Lower leg skin (tissue), 4 donors: ENCODE data around the gene DUOX1. TPM values are rescaled to one million over a fixed set of nuclear protein-coding genes. Genes with fewer than 3 reads are reported as not detected.

Source experiments
- DNase-seq, 2 donors: peaks; one replicate each; pipeline ENCODE4 v3.0.0-alpha.2; 2019; ENCODE audit warnings: low spot score in 2 of 2
- H3K4me3 ChIP-seq: fragments of 200-600 bp; sonication (generic); 2 replicates; pipeline ENCODE4 v1.5.1; 2017; ENCODE audit warnings: mild to moderate bottlenecking, low read depth; ENCODE audit not compliant: poor library complexity, severe bottlenecking
- POLR2A ChIP-seq, 2 donors: fragments of 450-650 bp; IDR thresholded peaks; one replicate each; pipeline ENCODE4 v1.6.1; 2016 to 2017; ENCODE audit warnings: antibody characterized with exemption in 2 of 2, mild to moderate bottlenecking in 1 of 2, moderate library complexity in 1 of 2
- WGBS, 2 donors: methylation state at CpG; one replicate each; pipeline ENCODE4 v1.1.5; 2018; 5-methylcytosine and 5-hydroxymethylcytosine counted together
- intact Hi-C: fragments of 100-400 bp; cut with DNase I; formaldehyde crosslinking; loops from one replicate; pipeline ENCODE4 v1.15.0; 2023; ENCODE audit warnings: low total_unique reads
- total RNA-seq, 4 donors: library from RNA; depleted of rRNA; stranded (reverse); fragments of >200 nt; gene quantifications; one replicate each; pipeline ENCODE4 v1.1.0, GENCODE V29; 2016
- TF ChIP-seq, protein P1 (sequence below), 3 donors: fragments of 450-650 bp; IDR thresholded peaks; one replicate each; pipeline ENCODE4 v1.5.1; 2016; ENCODE audit warnings: antibody characterized with exemption in 3 of 3, mild to moderate bottlenecking in 3 of 3, moderate library complexity in 2 of 3

Gene DUOX1
- total RNA-seq, 4 donors from 2014 or later, result 90.1 to 162 (median 114) TPM

DNA sequence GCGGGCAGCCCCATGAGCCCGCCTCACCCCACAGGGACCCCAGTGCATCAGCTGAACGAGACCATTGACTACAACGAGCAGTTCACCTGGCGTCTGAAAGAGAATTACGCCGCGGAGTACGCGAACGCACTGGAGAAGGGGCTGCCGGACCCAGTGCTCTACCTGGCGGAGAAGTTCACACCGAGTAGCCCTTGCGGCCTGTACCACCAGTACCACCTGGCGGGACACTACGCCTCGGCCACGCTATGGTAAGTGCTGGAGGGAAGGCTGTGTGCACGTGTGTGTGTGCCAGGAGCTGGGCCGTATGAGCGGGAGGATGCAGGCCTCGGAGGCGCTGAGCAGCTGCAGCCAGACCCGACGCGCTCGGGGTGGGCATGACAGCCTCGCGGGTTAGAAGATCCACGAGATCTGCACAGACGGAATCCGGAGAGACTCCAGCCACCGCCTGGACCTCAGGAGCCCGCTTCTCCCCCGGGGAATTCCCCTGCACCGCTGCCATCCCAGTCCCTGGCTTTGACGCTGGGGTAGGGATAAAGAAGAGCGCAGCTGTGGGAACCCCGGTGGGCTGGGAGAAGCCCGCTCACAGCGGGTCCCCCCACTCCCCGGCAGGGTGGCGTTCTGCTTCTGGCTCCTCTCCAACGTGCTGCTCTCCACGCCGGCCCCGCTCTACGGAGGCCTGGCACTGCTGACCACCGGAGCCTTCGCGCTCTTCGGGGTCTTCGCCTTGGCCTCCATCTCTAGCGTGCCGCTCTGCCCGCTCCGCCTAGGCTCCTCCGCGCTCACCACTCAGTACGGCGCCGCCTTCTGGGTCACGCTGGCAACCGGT, 13.1 kb upstream of the DUOX1 start:
- intact Hi-C loops, result no loop called here
- no peak for TF ChIP-seq POLR2A (IDR thresholded peaks at IDR 0.05)
- TF ChIP-seq, protein P1, sequence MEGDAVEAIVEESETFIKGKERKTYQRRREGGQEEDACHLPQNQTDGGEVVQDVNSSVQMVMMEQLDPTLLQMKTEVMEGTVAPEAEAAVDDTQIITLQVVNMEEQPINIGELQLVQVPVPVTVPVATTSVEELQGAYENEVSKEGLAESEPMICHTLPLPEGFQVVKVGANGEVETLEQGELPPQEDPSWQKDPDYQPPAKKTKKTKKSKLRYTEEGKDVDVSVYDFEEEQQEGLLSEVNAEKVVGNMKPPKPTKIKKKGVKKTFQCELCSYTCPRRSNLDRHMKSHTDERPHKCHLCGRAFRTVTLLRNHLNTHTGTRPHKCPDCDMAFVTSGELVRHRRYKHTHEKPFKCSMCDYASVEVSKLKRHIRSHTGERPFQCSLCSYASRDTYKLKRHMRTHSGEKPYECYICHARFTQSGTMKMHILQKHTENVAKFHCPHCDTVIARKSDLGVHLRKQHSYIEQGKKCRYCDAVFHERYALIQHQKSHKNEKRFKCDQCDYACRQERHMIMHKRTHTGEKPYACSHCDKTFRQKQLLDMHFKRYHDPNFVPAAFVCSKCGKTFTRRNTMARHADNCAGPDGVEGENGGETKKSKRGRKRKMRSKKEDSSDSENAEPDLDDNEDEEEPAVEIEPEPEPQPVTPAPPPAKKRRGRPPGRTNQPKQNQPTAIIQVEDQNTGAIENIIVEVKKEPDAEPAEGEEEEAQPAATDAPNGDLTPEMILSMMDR (IDR thresholded peaks at IDR 0.05), result no peak
- no peak for DNase-seq
- 4 to 8% methylated on average over 28 to 47 of the region's 65 CpGs for WGBS, 2 donors
- no peak overlapping the region for H3K4me3 ChIP-seq

DNA sequence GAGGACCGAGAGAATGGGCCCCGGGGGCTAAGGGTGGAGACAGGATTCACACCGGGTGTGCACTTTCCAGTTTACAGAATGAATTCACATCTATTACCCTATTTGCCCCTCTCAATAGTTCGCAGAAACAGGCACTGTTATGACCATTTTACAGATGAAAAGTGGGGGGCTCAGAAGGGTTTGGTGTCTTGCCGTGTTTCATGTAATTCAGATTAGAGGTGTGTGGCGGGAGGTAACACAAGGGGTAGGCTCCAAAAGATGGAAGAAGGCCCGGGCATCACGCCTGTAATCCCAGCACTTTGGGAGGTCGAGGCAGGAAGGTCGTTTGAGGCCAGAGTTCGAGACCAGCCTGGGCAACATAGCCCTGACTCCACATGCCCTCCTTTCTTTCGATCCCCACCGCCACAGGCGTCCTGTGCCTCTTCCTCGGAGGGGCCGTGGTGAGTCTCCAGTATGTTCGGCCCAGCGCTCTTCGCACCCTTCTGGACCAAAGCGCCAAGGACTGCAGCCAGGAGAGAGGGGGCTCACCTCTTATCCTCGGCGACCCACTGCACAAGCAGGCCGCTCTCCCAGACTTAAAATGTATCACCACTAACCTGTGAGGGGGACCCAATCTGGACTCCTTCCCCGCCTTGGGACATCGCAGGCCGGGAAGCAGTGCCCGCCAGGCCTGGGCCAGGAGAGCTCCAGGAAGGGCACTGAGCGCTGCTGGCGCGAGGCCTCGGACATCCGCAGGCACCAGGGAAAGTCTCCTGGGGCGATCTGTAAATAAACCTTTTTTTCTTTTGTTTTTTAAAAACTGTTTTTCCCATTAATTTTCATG, 12.3 kb upstream of the DUOX1 start:
- DNase-seq, result no peak
- no peak overlapping the region for H3K4me3 ChIP-seq
- WGBS, 2 donors, result 30 to 36% methylated on average over 33 of the region's 33 CpGs
- no peak for TF ChIP-seq POLR2A (IDR thresholded peaks at IDR 0.05)
- TF ChIP-seq, protein P1 (IDR thresholded peaks at IDR 0.05), result no peak
- intact Hi-C loops, result no loop called here

DNA sequence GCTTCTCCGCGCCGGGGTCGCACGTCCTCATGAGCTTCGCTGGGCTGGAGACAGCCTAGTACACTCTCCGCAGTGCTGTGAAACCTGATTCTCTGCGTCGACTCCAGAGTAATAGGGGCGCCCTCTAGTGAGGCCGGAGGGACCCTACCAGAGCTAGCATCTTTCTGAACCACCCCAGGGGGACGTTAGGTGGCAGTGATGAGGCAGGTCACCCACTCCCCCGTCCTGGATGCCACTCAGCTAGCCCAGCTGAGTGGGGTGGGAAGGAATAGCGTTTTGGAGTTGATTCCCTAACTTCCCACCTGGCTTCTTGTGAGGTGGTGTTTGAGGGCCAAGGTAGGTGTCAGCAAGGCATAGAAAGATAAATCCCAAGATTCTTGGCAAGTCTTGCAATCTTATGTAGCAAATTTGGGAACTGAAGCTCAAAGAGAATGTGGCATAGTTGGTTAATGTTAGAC, 11.6 kb upstream of the DUOX1 start:
- 0 to 1% methylated on average over 14 of the region's 14 CpGs for WGBS, 2 donors
- H3K4me3 ChIP-seq, result no peak overlapping the region
- peak; percentile 82 to 95 for DNase-seq
- intact Hi-C loops, result no loop called here
- no peak for TF ChIP-seq POLR2A (IDR thresholded peaks at IDR 0.05)
- TF ChIP-seq, protein P1 (IDR thresholded peaks at IDR 0.05), result peak in 1 of 3 donors; percentile 64

DNA sequence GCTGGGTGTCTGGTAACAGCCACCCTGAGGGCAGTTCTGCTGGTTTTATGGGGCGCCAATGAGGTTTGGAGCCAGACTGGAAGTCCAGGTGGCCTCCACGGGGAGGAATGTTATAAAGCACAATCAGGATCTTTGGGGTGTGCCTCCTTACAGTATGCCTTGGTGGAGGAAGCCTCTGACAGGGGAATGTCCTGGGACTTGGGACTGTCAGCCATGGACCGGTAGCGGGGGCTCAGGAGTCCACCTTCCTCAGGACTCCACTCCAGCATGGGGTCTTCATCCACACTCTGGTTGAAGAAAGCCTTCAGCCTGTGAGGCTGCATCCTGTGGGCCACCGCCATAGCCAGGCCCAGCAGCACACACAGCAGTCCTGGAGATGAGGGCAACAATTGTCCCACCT, 10.8 kb upstream of the DUOX1 start:
- 84 to 86% methylated on average over 5 of the region's 5 CpGs for WGBS, 2 donors
- no peak for DNase-seq
- no peak overlapping the region for H3K4me3 ChIP-seq
- TF ChIP-seq POLR2A (IDR thresholded peaks at IDR 0.05), result no peak
- TF ChIP-seq, protein P1 (IDR thresholded peaks at IDR 0.05), result no peak
- intact Hi-C loops, result no loop called here

DNA sequence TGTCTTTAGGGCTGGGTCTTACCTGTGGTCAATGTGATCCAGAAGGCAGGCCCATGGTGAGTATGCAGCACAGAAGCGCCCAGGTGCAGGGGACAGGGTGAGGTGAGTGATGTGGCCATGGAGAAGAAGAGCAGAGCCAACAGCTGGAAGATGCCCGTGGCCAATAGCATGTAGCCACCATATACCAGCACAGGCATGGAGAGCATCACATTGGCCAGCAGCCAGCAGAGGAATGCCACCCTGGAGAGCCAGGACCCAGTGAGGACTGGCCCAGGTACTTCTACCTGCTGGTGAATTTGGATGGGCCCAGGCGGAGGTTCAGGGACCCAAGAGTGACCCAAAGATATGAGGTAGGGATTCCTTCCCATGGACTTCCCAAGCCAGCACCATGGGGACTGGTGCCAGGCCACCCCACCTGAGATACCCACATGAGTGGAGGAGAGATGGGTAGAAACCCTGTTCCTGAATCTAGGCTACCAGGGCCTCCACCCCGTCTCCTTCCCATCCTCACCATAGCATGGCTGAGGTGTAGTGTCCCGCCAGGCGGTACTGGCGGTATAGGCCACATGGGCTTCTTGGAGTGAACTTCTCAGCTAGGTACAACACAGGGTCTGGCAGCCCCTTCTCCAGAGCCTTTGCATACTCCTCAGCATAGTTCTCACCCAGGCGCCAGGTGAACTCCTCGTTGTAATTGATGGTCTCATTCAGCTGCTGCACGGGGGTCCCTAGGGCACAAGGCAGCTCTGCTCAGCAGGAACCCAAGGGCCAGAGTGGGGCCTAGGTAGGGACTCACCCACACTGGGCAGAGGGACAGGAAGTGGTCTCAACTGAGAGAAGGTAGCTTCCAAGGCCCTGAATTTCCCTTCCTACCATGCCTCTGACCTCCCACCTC, 9.5 kb upstream of the DUOX1 start:
- intact Hi-C loops, result no loop called here
- TF ChIP-seq, protein P1 (IDR thresholded peaks at IDR 0.05), result no peak
- no peak for TF ChIP-seq POLR2A (IDR thresholded peaks at IDR 0.05)
- no peak overlapping the region for H3K4me3 ChIP-seq
- WGBS, 2 donors, result 95 to 97% methylated on average over 10 of the region's 10 CpGs
- no peak for DNase-seq
